Tongue (tissue), 2 donors: ENCODE results near the gene C2orf78. TPM values are rescaled to one million over a fixed set of nuclear protein-coding genes. Genes with fewer than 3 reads are reported as not detected.
"Not testable (repeated sequence)": the region's sequence is repeated elsewhere in the genome, so short reads cannot be mapped to it uniquely, and the experiment has no call there.

Experiments
- DNase-seq: peaks from one replicate; pipeline ENCODE4 v3.0.0-alpha.2; 2015
- total RNA-seq: library from RNA; depleted of rRNA; stranded (reverse); fragments of >200 nt; gene quantifications from one replicate; pipeline ENCODE4 v1.2.3, GENCODE V29; 2014

Gene C2orf78
- total RNA-seq, 1 donor from 2014 or later, result not detected

GRCh38 chr2:73779467-73780236 is 4.3 kb upstream of the C2orf78 start, which contains the start of gene DUSP11:
DUSP11 (minus strand) TSS chr2:73780103; CDS start chr2:73779974, 129 bp downstream.
- DNase-seq, result peak; percentile 98

DNA sequence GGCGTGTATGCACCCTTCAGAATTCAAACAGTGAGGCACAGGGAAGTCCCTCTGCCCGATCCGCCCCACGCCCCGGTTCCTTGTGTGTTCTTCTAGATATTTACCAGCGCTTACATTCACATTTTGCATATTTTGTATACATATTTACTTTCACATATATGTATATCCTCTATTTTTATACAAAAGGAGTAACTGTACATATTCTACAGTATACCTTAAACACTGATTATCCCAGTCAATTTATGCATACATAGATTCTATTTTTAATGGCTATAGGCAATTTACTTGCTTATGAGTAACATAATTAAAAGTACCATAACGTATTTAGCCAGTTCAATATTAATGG is 3.8 kb upstream of the C2orf78 start:
- DNase-seq, result no peak

GRCh38 chr2:73783402-73783801 is 581 bp upstream of the C2orf78 start:
- not testable (repeated sequence) for DNase-seq

GRCh38 chr2:73811878-73812277 is 27.9 kb downstream of the C2orf78 start:
- DNase-seq, result no peak

GRCh38 chr2:73812635-73813034 is 28.7 kb downstream of the C2orf78 start:
- DNase-seq, result no peak

- DNase-seq, result no peak
Measured at GRCh38 chr2:73818296-73818695, 34.3 kb downstream of the C2orf78 start.

DNA sequence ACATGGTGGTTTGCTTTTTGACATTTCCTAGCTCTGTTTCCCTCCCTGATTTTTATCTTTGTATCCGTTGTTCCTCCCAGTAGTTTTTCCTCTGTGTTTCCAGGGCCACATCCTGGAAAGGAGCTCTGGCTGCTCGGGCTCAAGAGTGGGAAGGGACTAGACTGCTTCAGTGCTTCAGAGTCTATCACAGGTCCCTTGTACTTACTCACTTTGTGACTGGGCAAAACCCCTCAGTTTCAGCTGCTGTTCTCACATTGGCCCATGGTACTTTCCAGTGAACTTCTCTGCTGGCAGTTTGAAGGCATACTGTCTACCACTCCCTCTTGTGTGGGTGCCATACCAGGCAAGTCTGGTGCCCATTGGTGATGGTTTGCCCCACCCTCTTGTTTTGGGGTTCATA is 37.2 kb downstream of the C2orf78 start:
- DNase-seq, result no peak

- no peak for DNase-seq
Measured at GRCh38 chr2:73821669-73822068, 37.7 kb downstream of the C2orf78 start.

GRCh38 chr2:73822276-73822675 is 38.3 kb downstream of the C2orf78 start:
- DNase-seq, result no peak

- no peak for DNase-seq
Measured at GRCh38 chr2:73822991-73823390, 39.0 kb downstream of the C2orf78 start.

DNA sequence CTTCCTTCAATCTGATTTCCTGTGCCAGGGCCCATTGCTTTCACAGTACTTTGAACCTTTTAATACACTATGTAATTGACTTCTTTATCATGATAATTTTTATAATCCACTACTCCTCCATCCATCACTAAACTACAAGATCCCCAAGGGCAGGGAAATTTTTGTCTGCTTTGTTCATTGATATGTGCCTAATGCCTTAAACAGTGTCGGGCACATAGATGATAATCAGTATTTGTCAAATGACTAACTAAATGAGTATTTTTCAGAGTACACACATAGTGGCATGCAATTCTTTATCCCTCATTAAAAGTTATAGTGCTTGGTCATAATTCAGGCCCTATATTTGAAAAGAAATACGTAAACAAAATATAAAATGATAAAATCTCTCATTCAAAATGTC is 39.4 kb downstream of the C2orf78 start:
- no peak for DNase-seq

- DNase-seq, result peak; percentile 90
Measured at GRCh38 chr2:73823916-73824523, 40.0 kb downstream of the C2orf78 start.

DNA sequence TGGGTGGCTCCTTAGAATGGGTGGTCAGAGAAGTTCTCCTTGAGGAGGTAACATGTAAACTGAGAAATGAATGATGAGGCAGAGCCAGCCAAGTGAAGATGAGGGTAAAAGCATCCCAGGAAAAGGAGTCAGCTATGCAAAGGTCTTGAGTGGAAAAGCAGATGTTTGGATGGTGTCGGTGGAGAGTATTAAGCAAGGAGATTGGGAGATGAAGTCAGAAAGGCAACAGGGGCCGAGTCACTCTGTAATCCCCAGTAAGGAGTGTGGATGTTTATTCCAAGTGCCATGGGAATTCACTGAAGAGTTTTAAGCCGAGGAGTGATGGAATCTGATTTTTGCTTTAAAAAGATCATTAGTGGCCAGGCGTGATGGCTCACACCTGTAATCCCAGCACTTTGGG is 41.4 kb downstream of the C2orf78 start:
- DNase-seq, result no peak

GRCh38 chr2:73827018-73827417 is 43.0 kb downstream of the C2orf78 start:
- DNase-seq, result peak; percentile 16

DNA sequence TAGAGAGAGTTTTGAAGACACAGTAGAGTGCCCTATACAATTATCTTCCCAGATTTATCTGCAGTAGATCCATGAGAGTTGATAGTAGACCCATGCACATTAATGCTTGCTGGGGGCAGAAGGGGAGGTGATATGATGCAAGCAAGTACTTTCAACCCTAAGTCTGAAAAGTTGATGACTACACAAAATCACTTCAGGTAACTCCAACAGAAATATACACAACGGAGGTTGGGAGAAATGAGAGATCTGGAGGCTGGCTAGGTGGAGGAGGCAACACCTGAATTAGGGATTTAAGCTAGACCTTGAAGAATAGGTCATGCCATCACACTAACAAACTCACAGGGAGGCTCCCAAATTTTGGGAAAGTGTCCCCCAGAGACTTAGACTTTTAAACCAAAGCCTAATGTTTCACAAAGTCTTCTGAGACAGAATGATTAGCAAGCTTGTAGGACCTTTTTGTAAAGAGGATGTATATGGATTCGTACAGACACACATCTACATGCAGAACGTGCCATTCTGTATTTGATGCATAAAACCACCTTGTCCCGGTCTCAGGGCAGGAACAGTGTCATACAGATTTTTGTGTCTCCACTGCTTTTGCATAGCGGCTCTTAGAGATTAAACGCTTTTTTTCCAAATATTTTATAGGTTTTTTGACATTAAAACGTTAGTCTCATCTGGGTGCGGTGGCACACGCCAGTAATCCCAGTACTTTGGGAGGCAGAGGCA is 43.8 kb downstream of the C2orf78 start:
- DNase-seq, result no peak

DNA sequence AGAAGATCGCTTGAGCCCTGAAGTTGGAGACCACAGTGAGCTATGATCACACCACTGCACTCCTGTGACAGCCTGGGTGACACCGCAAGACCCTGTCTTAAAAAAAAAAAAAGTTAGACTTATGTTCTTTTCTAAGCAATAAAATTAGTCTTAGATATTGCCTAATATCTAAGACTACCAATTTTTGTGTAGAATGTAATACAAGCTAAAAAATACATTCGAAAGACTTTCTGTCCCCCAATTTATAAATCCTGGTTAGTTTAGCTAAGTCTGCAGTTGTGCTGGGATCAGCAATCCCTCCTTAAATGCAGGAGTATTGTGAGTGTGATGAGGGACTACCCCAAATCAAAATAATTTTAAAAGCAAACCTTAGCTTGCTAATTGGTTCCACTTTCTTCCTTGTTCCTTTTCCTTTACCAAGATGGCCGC is 44.4 kb downstream of the C2orf78 start:
- no peak for DNase-seq

- DNase-seq, result peak; percentile 99
Measured at GRCh38 chr2:73828818-73829570, 45.0 kb downstream of the C2orf78 start, which contains the start of gene STAMBP. STAMBP (plus strand) TSS chr2:73828961; CDS start chr2:73830857, 1,896 bp downstream.

GRCh38 chr2:73830871-73831401 is 47.0 kb downstream of the C2orf78 start:
- no peak for DNase-seq

GRCh38 chr2:73832930-73833329 is 48.9 kb downstream of the C2orf78 start:
- peak; percentile 54 for DNase-seq

DNA sequence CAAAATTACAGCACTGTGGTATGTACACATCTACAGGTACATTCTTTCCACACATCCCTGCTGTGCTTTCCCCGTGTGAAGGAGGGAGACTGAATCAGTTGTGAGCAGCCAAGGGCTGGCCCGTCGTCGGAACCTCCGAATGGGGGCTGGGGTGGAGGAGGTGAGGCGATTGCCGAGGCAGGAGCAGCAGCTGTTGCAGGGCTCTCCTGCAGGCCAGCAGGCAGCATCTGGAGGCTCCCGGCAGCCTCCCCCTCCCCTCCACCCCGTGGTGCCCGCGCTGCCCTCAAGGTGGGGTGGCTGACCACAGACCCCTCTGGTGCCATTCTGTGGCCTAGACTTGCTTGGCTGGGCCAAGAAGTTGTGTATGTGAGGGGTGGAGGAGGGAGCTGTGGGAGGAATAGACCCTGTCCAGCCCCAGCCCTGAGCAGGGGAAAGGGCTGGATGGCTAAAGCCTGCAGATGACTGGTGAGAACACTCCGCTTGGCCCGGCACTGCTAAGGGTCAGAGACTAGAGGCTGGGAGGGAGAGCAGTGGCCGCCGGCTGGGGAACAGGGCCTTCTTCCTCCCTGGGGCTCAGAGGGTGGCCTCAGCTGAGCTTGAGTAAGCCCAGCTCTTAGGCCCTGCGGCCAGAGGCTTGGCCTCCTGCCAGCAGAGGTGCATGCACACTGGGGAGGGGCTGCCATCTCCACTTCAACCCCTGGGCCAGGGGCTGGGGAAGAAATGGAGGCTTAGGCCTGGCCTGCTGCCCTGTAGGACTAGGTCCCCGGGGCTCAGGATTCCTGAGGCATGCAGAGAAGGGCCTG is 52.4 kb downstream of the C2orf78 start:
- DNase-seq, result no peak
